WTC11 (cell line): ENCODE results near the gene ABCC9. TPM values are rescaled to one million over a fixed set of nuclear protein-coding genes. Genes with fewer than 3 reads are reported as not detected.
"Not testable (repeated sequence)": the region's sequence is repeated elsewhere in the genome, so short reads cannot be mapped to it uniquely, and the experiment has no call there.

ENCODE experiments used
- ATAC-seq: fragments of 200-7000 bp; cut with Tn5 transposase; 2 replicates; pipeline ENCODE4 v1.10.0; 2021; ENCODE audit warnings: mild to moderate bottlenecking, moderate library complexity
- CTCF ChIA-PET: fragments of 300-600 bp; sonication (Branson Sonifier 250); formaldehyde crosslinking; loops from one replicate; lab custom pipeline; 2021; ENCODE audit warnings: antibody characterized with exemption; lab: Charles Lee
- POLR2A ChIA-PET: fragments of 350-600 bp; sonication (Branson Sonifier 250); formaldehyde crosslinking; loops from one replicate; lab custom pipeline; 2021; ENCODE audit warnings: antibody characterized with exemption; lab: Charles Lee
- DNase-seq: peaks from one replicate; pipeline ENCODE4 v3.0.0; 2021; ENCODE audit warnings: low spot score
- H3K27ac Mint-ChIP-seq: 2 replicates; pipeline ENCODE4 v1.8.0; 2021; ENCODE audit warnings: mixed read lengths
- H3K27me3 Mint-ChIP-seq: 2 replicates; pipeline ENCODE4 v1.8.0; 2021; ENCODE audit warnings: low read depth, mild to moderate bottlenecking, moderate library complexity, mixed read lengths
- H3K36me3 Mint-ChIP-seq: 2 replicates; pipeline ENCODE4 v1.8.0; 2021; ENCODE audit warnings: mixed read lengths
- H3K4me1 Mint-ChIP-seq: 2 replicates; pipeline ENCODE4 v1.8.0; 2022; ENCODE audit warnings: mixed read lengths
- H3K4me3 Mint-ChIP-seq: 2 replicates; pipeline ENCODE4 v1.8.0; 2021; ENCODE audit warnings: mild to moderate bottlenecking, moderate library complexity, mixed read lengths
- H3K9me3 Mint-ChIP-seq: 2 replicates; pipeline ENCODE4 v1.8.0; 2021; ENCODE audit warnings: mixed read lengths
- ATF1 ChIP-seq: sonication (generic); formaldehyde crosslinking; IDR thresholded peaks from 2 replicates; pipeline ENCODE4 v1.8.1; 2023; ENCODE audit warnings: mild to moderate bottlenecking, moderate library complexity, missing genetic modification reagents
- CREB1 ChIP-seq: sonication (generic); formaldehyde crosslinking; IDR thresholded peaks from 2 replicates; pipeline ENCODE4 v1.8.0; 2023; ENCODE audit warnings: mild to moderate bottlenecking, missing genetic modification reagents
- ESRRA ChIP-seq: sonication (generic); formaldehyde crosslinking; IDR thresholded peaks from 2 replicates; pipeline ENCODE4 v1.8.1; 2022; ENCODE audit warnings: mild to moderate bottlenecking, missing genetic modification reagents, borderline replicate concordance
- FOXJ3 ChIP-seq: sonication (generic); formaldehyde crosslinking; IDR thresholded peaks from 2 replicates; pipeline ENCODE4 v1.9.0; 2021; ENCODE audit warnings: missing genetic modification reagents, mild to moderate bottlenecking, borderline replicate concordance
- GTF2I ChIP-seq: fragments of 250-450 bp; sonication (Bioruptor Pico); conservative IDR thresholded peaks from 2 replicates; pipeline ENCODE4 v1.4.0; 2021; ENCODE audit warnings: mild to moderate bottlenecking
- KAT7 ChIP-seq: sonication (generic); formaldehyde crosslinking; IDR thresholded peaks from 2 replicates; pipeline ENCODE4 v1.8.1; 2023; ENCODE audit warnings: missing genetic modification reagents, mild to moderate bottlenecking, borderline replicate concordance
- MYBL2 ChIP-seq: sonication (generic); formaldehyde crosslinking; IDR thresholded peaks from 2 replicates; pipeline ENCODE4 v1.8.1; 2023; ENCODE audit warnings: mild to moderate bottlenecking, moderate library complexity, missing genetic modification reagents
- NFE2L1 ChIP-seq: sonication (generic); formaldehyde crosslinking; IDR thresholded peaks from 2 replicates; pipeline ENCODE4 v1.8.1; 2023; ENCODE audit warnings: missing genetic modification reagents
- NR2C2 ChIP-seq: sonication (generic); formaldehyde crosslinking; IDR thresholded peaks from 2 replicates; pipeline ENCODE4 v1.8.0; 2022; ENCODE audit warnings: mild to moderate bottlenecking, missing genetic modification reagents
- OVOL2 ChIP-seq: fragments of 250-450 bp; sonication (Bioruptor Pico); IDR thresholded peaks from 2 replicates; pipeline ENCODE4 v1.9.0; 2021; ENCODE audit warnings: mild to moderate bottlenecking, borderline replicate concordance
- RORB ChIP-seq: fragments of 250-450 bp; sonication (Bioruptor Pico); IDR thresholded peaks from 2 replicates; pipeline ENCODE4 v1.9.0; 2021; ENCODE audit warnings: mild to moderate bottlenecking
- SMAD4 ChIP-seq: sonication (generic); formaldehyde crosslinking; IDR thresholded peaks from 2 replicates; pipeline ENCODE4 v1.8.0; 2022; ENCODE audit warnings: mild to moderate bottlenecking, missing genetic modification reagents
- TEAD1 ChIP-seq: sonication (generic); formaldehyde crosslinking; IDR thresholded peaks from 2 replicates; pipeline ENCODE4 v1.8.0; 2022; ENCODE audit warnings: mild to moderate bottlenecking, missing genetic modification reagents
- ZBTB21 ChIP-seq: sonication (generic); formaldehyde crosslinking; IDR thresholded peaks from 2 replicates; pipeline ENCODE4 v1.8.1; 2023; ENCODE audit warnings: mild to moderate bottlenecking, missing genetic modification reagents, borderline replicate concordance
- ZNF138 ChIP-seq: sonication (generic); formaldehyde crosslinking; conservative IDR thresholded peaks from 2 replicates; pipeline ENCODE4 v1.8.1; 2022; ENCODE audit warnings: mild to moderate bottlenecking, moderate library complexity, missing genetic modification reagents
- ZNF416 ChIP-seq: fragments of 250-450 bp; sonication (Bioruptor Pico); IDR thresholded peaks from 2 replicates; pipeline ENCODE4 v1.9.0; 2021; ENCODE audit warnings: mild to moderate bottlenecking, inconsistent platforms
- total RNA-seq: library from RNA; stranded (reverse); gene quantifications from 3 replicates; pipeline ENCODE4 v1.2.3, GENCODE V29; 2021
- TF ChIP-seq, protein P1 (sequence below): sonication (generic); formaldehyde crosslinking; IDR thresholded peaks from 2 replicates; pipeline ENCODE4 v1.8.0; 2022; ENCODE audit warnings: mild to moderate bottlenecking, missing genetic modification reagents
- TF ChIP-seq, protein P2 (sequence below): sonication (generic); formaldehyde crosslinking; conservative IDR thresholded peaks from 2 replicates; pipeline ENCODE4 v1.8.1; 2022; ENCODE audit warnings: mild to moderate bottlenecking, missing genetic modification reagents
- TF ChIP-seq, protein P3 (sequence below): fragments of 250-450 bp; sonication (Bioruptor Pico); IDR thresholded peaks from 2 replicates; pipeline ENCODE4 v1.9.0; 2021; ENCODE audit warnings: mild to moderate bottlenecking
- TF ChIP-seq, protein P4 (sequence below): fragments of 200-600 bp; IDR thresholded peaks from 2 replicates; pipeline ENCODE4 v1.8.0; 2022; ENCODE audit warnings: antibody characterized with exemption
- TF ChIP-seq, protein P5 (sequence below): sonication (generic); formaldehyde crosslinking; IDR thresholded peaks from 2 replicates; pipeline ENCODE4 v1.8.0; 2023; ENCODE audit warnings: missing genetic modification reagents
- TF ChIP-seq, protein P6 (sequence below): fragments of 250-450 bp; sonication (Bioruptor Pico); conservative IDR thresholded peaks from 2 replicates; pipeline ENCODE4 v1.9.0; 2021; ENCODE audit warnings: mild to moderate bottlenecking
- TF ChIP-seq, protein P7 (sequence below): sonication (generic); formaldehyde crosslinking; IDR thresholded peaks from 2 replicates; pipeline ENCODE4 v1.8.1; 2022; ENCODE audit warnings: low read depth, missing genetic modification reagents, borderline replicate concordance

Gene ABCC9
- total RNA-seq, 1 experiment from 2014 or later: 0.04 TPM

DNA sequence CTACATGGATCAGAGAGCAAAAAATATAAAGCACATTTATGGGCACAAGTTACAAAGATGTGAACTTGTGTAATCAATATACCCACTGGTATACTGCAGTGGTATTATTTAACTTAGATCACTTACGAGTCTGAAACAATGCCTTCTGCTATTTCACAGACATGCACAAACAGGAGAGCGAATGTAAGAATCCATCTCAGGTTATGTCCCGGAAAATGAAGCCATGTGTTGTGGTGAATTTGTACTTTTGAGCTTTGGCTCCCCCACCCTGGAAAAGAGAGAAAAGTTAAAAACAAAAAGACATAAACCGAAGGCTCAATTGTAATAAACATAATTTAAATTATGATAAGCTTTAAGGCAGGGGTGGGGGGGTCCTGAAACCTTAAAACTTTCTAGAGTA lies 7.6 kb downstream of the ABCC9 start (continued):
- TF ChIP-seq CREB1 (CRISPR knock-in tag): no peak

DNA sequence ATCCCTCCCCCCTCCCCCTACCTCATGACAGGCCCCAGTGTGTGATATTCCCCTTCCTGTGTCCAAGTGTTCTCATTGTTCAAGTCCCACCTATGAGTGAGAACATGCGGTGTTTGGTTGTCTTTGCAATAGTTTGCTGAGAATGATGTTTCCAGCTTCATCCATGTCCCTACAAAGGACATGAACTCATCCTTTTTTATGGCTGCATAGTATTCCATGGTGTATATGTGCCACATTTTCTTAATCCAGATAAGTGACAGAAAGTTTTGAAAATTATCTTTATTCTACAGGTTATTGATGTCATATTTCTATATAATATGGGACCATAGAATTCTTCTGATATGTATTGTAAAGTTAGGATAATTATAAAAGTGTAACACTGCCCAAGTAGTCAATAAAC lies 11.3 kb downstream of the ABCC9 start:
- H3K27me3 Mint-ChIP-seq, H3K27ac Mint-ChIP-seq, POLR2A ChIA-PET, CTCF ChIA-PET, H3K4me3 Mint-ChIP-seq, H3K36me3 Mint-ChIP-seq, ATAC-seq, H3K9me3 Mint-ChIP-seq, DNase-seq, H3K4me1 Mint-ChIP-seq: not testable (repeated sequence)

DNA sequence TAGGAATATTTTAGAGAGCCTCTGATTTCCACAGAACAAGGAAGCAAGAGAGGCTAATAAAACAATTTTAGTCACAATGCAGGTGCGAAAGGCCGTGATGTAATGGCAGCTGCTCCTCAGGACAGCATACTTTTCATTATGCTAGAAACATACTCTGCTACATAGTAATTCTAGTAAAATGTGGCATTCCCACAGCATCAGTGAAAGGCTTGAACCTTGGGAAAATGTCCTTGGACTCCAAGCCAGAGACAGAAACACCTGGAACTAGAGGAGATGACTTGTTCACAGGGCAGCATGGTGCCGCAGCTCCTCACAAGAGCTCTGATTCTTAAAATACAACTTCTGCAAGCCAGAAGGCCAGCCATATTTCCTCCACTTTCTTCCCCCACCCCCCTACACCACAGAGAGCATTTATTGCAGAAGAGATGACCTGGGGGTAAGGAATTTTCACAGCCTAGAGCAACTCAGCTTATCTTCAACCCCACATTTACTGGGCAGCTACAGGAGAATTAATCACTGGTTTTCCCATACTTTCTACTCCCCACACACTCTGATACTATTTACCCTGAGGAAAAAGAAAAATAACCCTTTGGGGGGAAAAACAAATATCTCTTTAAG lies 15.8 kb downstream of the ABCC9 start:
- no peak for ATAC-seq
- no peak for DNase-seq
- ChIA-PET CTCF (no interaction called here), POLR2A (no interaction called here)
- peaks cover 6% of the 10 kb centered on the region for H3K9me3 Mint-ChIP-seq
- no peaks in the 10 kb centered on the region for H3K4me1 Mint-ChIP-seq
- H3K27me3 Mint-ChIP-seq: no peaks in the 10 kb centered on the region
- no peak overlapping the region for H3K27ac Mint-ChIP-seq
- H3K36me3 Mint-ChIP-seq: no peaks in the 10 kb centered on the region
- TF ChIP-seq GTF2I (no peak), TEAD1 (no peak), OVOL2 (CRISPR knock-in tag) (no peak)
- no peak overlapping the region for H3K4me3 Mint-ChIP-seq

DNA sequence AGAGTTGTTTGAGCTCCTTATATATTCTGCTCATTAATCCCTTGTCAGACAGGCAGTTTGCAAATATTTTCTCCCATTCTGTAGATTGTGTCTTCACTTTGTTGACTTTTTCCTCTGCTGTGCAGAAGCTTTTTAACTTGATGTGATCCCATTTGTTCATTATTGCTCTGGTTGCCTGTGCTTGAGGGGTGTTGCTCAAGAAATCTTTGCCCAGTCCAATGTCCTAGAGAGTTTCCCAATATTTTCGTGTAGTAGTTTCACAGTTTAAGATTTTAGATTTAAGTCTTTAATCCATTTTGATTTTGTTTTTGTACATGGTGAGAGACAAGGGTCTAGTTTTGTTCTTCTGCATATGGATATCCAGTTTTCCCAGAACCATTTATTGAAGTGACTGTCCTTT lies 19.8 kb downstream of the ABCC9 start:
- no peaks in the 10 kb centered on the region for H3K4me1 Mint-ChIP-seq
- H3K4me3 Mint-ChIP-seq: no peak overlapping the region
- ChIA-PET CTCF (no interaction called here), POLR2A (no interaction called here)
- H3K9me3 Mint-ChIP-seq: no peaks in the 10 kb centered on the region
- H3K36me3 Mint-ChIP-seq: no peaks in the 10 kb centered on the region
- TF ChIP-seq, protein P1, sequence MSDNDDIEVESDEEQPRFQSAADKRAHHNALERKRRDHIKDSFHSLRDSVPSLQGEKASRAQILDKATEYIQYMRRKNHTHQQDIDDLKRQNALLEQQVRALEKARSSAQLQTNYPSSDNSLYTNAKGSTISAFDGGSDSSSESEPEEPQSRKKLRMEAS (CRISPR knock-in tag): no peak
- TF ChIP-seq NR2C2 (CRISPR knock-in tag) (no peak), MYBL2 (CRISPR knock-in tag) (no peak), RORB (CRISPR knock-in tag) (no peak), GTF2I (no peak), SMAD4 (CRISPR knock-in tag) (no peak), KAT7 (no peak), NFE2L1 (CRISPR knock-in tag) (no peak), ZBTB21 (CRISPR knock-in tag) (no peak), ZNF416 (CRISPR knock-in tag) (no peak), ZNF138 (no peak), ESRRA (CRISPR knock-in tag) (no peak), FOXJ3 (CRISPR knock-in tag) (no peak), ATF1 (CRISPR knock-in tag) (no peak)
- TF ChIP-seq, protein P2, sequence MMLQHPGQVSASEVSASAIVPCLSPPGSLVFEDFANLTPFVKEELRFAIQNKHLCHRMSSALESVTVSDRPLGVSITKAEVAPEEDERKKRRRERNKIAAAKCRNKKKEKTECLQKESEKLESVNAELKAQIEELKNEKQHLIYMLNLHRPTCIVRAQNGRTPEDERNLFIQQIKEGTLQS (CRISPR knock-in tag): no peak
- TF ChIP-seq, protein P3, sequence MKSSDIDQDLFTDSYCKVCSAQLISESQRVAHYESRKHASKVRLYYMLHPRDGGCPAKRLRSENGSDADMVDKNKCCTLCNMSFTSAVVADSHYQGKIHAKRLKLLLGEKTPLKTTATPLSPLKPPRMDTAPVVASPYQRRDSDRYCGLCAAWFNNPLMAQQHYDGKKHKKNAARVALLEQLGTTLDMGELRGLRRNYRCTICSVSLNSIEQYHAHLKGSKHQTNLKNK (CRISPR knock-in tag): no peak
- TF ChIP-seq, protein P4, sequence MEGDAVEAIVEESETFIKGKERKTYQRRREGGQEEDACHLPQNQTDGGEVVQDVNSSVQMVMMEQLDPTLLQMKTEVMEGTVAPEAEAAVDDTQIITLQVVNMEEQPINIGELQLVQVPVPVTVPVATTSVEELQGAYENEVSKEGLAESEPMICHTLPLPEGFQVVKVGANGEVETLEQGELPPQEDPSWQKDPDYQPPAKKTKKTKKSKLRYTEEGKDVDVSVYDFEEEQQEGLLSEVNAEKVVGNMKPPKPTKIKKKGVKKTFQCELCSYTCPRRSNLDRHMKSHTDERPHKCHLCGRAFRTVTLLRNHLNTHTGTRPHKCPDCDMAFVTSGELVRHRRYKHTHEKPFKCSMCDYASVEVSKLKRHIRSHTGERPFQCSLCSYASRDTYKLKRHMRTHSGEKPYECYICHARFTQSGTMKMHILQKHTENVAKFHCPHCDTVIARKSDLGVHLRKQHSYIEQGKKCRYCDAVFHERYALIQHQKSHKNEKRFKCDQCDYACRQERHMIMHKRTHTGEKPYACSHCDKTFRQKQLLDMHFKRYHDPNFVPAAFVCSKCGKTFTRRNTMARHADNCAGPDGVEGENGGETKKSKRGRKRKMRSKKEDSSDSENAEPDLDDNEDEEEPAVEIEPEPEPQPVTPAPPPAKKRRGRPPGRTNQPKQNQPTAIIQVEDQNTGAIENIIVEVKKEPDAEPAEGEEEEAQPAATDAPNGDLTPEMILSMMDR: no peak
- TF ChIP-seq, protein P5, sequence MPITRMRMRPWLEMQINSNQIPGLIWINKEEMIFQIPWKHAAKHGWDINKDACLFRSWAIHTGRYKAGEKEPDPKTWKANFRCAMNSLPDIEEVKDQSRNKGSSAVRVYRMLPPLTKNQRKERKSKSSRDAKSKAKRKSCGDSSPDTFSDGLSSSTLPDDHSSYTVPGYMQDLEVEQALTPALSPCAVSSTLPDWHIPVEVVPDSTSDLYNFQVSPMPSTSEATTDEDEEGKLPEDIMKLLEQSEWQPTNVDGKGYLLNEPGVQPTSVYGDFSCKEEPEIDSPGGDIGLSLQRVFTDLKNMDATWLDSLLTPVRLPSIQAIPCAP (CRISPR knock-in tag): no peak
- TF ChIP-seq, protein P6, sequence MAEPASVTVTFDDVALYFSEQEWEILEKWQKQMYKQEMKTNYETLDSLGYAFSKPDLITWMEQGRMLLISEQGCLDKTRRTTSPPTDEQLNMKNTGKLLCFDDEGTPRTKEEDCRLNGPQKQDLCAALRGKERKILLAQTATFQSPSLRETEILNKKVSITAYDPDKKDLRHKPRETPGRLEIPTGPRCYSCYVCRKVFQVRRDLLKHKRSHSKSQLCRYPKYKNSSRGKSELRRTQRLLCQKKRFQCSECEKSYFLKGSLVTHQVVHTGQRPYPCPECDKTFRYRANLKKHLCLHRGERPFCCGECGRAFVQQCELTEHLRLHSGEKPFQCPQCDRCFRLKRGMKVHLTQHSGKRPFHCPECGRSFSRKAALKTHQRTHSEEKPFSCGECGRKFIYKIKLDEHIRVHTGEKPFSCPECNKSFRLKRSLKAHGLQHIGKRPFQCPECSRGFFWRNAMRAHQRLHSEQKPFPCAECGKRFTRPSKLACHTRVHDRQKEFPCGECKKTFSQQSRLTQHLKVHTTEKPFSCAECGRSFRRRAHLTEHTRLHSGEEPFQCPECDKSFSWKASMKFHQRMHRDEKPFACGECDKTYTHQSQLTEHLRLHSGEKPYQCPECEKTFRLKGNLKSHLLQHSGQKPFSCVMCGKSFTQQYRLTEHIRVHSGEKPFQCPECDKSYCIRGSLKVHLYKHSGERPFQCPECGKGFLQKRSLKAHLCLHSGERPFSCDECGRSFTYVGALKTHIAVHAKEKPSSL: no peak
- TF ChIP-seq, protein P7, sequence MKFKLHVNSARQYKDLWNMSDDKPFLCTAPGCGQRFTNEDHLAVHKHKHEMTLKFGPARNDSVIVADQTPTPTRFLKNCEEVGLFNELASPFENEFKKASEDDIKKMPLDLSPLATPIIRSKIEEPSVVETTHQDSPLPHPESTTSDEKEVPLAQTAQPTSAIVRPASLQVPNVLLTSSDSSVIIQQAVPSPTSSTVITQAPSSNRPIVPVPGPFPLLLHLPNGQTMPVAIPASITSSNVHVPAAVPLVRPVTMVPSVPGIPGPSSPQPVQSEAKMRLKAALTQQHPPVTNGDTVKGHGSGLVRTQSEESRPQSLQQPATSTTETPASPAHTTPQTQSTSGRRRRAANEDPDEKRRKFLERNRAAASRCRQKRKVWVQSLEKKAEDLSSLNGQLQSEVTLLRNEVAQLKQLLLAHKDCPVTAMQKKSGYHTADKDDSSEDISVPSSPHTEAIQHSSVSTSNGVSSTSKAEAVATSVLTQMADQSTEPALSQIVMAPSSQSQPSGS (CRISPR knock-in tag): no peak
- TF ChIP-seq, all 79 proteins: peak for 0
- DNase-seq (no peak), ATAC-seq (no peak)
- H3K27me3 Mint-ChIP-seq: no peaks in the 10 kb centered on the region
- no peak overlapping the region for H3K27ac Mint-ChIP-seq
